HG02798 (cell line): ENCODE data around the gene C16orf90.

Source experiments
- ATAC-seq: cut with Tn5 transposase; IDR thresholded peaks from one replicate; pipeline ENCODE4 v1.9.1; 2021; ENCODE audit warnings: mild to moderate bottlenecking; ENCODE audit not compliant: unreplicated experiment, poor library complexity

The C16orf90 gene

GRCh38 chr16:3469736-3470135 lies 25.6 kb downstream of the C16orf90 start:
- no peak for ATAC-seq

- no peak for ATAC-seq
Measured at GRCh38 chr16:3468501-3468900, 26.8 kb downstream of the C16orf90 start.

- no peak for ATAC-seq
Measured at GRCh38 chr16:3467921-3468320, 27.4 kb downstream of the C16orf90 start.

GRCh38 chr16:3467182-3467581 lies 28.1 kb downstream of the C16orf90 start:
- no peak for ATAC-seq

- no peak for ATAC-seq
Measured at GRCh38 chr16:3465911-3466584, 29.2 kb downstream of the C16orf90 start.

DNA sequence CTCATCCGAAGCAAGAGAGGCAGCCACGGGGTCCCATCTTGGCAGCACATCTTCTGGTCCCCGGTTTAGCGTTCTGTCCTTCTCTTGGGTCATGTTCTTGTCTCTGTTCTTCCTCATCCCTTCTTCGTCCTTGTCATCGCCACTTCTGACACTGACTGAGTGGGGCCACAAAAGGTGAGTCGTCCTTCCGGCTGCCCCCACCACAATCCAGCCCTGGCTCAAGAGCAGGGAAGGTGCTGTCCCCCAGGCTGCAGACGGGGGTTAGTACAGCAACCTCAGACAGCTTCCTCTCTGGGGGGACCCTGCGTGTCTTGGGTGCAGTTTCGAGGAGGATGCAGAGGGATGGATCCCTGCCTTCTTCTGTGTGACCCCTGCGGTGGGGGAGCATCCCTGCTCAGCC lies 30.0 kb downstream of the C16orf90 start:
- ATAC-seq = no peak

GRCh38 chr16:3461151-3461550 lies 34.1 kb downstream of the C16orf90 start:
- ATAC-seq = no peak

- ATAC-seq = no peak
Measured at GRCh38 chr16:3460585-3460984, 34.7 kb downstream of the C16orf90 start.

DNA sequence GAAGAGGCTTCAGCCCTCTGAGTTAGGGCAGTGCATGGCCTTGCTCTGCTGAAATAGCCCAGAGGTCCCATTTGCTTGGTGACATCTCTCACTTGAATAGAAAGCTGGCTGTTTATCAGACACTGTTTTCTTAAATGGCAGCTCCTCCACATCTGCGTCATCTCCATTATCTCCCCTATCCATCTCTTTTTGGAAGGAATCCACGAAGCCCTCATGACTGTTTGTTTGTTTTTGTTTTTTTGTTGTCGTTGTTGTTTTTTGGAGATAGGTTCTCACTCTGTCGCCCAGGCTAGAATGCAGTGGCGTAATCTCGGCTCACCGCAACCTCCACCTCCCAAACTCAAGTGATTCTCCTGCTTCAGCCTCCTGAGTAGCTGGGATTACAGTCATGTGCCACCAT lies 35.2 kb downstream of the C16orf90 start:
- ATAC-seq = no peak

- no peak for ATAC-seq
Measured at GRCh38 chr16:3459401-3460090, 35.7 kb downstream of the C16orf90 start.

DNA sequence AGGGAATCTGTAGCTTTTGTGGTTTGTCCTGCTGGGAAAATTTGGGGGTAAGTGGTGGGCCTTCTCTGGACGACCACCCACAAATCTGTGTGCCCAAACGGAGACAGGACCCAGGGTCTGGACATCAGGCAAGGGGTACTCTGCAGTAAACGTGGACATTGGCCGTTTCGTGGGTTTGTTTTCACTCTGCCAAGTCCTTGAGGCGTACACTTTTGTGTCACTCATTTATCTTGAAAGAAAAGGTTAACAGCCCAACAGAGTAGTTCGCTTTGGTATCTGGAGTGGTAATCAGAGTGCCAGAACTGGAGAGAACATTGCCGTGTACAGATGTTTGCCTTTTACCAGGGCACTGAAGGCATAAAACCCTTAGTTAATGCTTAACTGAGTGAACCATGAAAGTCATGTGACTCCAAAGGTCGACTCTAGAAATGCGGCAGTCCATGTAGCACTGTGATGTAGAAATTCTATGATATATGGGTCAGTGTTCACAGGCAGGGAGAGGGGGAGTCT lies 36.4 kb downstream of the C16orf90 start:
- ATAC-seq = peak; percentile 43

- ATAC-seq = peak; percentile 21
Measured at GRCh38 chr16:3458278-3458851, 36.9 kb downstream of the C16orf90 start.

GRCh38 chr16:3457434-3458252 lies 37.6 kb downstream of the C16orf90 start:
- peak; percentile 84 for ATAC-seq

DNA sequence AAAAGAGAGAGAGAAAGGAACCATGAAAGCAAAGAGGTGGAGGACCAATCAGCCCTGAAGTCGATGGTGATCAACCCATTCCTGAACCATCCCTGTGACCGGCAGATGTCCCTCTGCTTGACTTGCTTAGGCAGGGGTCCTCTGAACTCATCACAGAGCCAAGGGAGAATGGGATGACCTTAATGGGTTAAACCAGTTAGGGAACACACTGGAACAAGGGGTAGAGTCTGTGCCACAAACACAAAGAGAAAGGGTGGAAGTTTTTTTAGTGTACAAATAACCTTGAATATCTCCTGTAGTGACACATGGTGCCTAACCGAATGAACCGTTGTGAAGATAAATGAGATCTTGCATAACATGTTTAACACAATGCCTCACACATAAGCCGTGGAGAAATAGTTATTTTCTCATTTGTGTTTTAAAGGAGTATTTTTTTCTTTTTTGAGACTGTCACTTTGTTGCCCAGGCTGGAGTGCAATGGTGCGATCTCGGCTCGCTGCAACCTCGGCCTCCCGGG lies 40.6 kb downstream of the C16orf90 start:
- no peak for ATAC-seq

DNA sequence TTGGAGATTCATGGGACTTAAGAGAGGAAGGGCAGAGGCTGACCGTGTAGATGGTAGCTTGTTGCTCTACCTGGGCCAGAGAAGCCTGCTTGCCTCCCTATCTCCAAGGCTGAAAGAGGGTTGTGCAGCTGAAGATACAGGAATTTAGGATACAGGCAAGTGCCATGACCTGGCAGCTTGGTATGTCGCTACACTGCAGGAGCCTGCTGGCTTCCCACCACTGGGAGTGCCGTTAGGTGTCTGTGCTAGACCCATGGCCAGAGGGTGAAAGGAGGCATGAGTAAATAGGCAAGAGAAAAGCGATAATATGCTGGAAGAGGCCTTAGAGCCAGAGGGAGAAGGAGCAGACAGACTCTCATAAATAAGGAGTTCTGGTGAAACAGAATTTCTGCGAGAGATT lies 41.2 kb downstream of the C16orf90 start:
- no peak for ATAC-seq

- ATAC-seq = peak; percentile 16
Measured at GRCh38 chr16:3444032-3444388, 51.3 kb downstream of the C16orf90 start.
